ENCODE results near the gene VCL.
"Not testable (repeated sequence)": the region's sequence is repeated elsewhere in the genome, so short reads cannot be mapped to it uniquely, and the experiment has no call there.

Gene VCL

DNA sequence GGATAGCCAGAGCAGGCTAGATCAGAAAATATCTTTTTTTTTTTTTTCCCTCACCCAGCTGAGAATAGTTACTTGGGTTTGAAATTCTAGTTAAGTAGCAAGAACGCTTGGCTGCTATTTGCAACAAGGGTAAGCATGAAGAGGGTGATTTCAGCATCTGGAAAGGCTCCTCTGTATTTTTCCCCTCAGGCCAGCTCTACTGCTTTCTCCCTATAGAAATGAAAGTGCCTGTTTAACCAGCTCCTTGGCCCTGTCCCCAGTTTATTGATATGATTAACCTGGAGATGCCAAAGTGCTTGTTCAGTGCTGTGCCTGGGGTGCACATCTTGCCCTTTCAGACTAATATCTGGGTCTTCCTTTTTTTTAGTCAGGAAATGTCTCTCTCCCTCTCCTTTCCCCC lies 115.6 kb downstream of the VCL start:
- no peak for DNase-seq

GRCh38 chr10:74114041-74114448 lies 116.1 kb downstream of the VCL start:
- DNase-seq: no peak

DNA sequence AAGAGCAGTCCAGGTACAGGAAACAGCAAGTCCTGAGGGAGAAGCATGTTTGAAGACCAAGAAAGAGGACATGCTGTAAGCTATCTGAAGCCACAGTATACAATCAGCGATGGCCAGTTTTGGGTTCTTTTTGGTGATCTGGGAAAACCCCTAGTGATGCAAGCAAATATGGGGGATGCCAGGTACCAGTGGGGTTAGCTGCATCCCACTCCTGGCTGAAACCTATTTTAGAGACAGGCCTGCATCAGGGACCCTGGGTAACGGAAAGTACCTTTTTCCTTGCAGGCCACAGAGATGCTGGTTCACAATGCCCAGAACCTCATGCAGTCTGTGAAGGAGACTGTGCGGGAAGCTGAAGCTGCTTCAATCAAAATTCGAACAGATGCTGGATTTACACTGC lies 119.8 kb downstream of the VCL start:
- DNase-seq: no peak

- DNase-seq: no peak
These were observed 120.9 kb downstream of the VCL start for GRCh38 chr10:74118804-74119203.

GRCh38 chr10:74120911-74121310 lies 123.0 kb downstream of the VCL start:
- no peak for DNase-seq

DNA sequence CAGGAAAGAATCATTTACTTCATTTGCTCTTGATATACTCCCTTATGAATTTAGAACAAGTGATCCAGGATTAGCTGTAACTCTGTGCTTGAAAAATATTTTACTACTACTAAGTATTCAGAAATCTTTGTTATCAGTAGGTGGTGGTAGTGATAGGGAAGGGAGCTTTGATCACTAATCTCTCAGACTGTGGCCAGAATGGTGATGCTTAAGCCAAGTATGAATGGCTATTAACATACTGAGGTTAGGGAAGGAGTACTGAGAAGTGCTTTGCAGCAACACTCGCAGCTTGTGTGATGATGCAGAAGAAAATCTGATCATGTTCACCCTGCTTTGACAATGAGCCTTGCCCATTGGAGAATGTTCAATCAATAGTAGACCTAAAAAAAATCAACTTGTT lies 123.5 kb downstream of the VCL start:
- DNase-seq: no peak

DNA sequence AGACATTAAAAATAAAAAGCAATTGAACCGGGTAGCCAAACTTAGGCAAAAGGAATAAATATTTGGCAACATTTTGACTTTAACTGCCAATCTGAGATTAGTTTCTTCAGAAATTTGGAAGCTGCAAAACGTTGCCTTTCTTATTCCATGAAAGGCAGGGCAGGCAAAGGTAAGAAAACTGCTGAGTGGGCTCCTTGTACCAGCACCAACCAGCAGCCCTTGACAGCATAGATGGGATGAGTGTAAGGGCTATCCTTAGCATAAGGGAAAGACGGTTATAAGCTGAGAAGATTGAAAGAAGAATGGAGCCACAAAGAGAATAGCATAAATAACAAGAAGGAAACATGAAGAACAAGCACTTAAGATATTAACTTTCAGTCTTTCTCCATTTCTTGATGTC lies 124.1 kb downstream of the VCL start:
- no peak for DNase-seq

- DNase-seq: no peak
These were observed 125.2 kb downstream of the VCL start for GRCh38 chr10:74123081-74123480.

- DNase-seq: no peak
These were observed 136.3 kb downstream of the VCL start for GRCh38 chr10:74133923-74134820.

DNA sequence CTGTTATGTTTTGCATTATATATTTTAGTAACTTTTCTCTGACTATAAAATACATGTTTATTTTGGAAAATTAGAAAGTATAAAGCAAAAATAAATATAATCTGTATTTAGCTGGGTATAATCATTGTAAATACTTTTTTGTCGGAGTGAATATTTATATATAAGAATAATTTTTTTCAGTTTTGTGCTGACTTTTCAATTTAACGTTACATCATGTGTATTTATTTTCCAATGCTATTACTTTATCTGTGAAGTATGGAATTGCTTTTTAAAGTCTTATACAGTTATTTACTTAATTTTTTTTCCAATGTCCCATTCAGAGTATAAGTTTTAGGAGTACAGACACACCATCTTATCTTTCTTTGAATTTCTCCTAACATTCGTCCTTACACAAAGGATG lies 137.5 kb downstream of the VCL start:
- no peak for DNase-seq

DNA sequence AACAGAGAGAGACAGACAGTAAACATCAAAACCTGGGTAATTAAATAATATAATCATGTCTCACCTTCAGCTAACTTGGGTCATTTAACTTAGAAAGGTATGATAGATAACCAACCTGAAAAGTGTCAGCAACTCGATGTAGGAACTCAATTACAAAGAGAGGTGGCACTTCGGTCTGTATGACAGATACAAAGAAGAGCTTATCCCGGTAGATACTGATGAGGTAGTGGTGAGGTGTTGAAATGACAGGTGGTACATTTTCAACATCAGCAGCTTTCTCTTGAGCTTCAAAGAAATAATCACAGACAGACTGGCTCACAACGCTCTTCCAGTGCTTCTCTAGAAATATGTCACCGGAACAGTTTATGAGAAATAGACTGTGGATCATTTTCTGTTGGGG lies 140.1 kb downstream of the VCL start:
- no peak for DNase-seq

DNA sequence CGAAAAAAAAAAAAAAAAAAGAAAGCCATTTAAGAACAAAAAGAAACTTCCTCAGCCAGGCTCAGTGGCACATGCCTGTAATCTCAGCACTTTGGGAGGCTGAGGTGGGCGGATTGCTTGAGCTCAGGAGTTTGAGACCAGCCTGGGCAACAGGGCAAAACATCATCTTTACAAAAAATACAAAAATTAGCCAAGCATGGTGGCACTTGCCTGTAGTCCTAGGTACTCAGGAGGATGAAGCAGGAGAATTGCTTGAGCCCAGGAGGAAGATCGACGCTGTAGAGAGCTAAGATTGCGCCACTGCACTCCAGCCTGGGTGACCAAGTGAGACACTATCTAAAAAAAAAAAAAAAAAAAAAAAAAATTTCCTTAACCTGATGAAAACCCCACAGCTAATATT lies 140.7 kb downstream of the VCL start:
- DNase-seq: not testable (repeated sequence)

DNA sequence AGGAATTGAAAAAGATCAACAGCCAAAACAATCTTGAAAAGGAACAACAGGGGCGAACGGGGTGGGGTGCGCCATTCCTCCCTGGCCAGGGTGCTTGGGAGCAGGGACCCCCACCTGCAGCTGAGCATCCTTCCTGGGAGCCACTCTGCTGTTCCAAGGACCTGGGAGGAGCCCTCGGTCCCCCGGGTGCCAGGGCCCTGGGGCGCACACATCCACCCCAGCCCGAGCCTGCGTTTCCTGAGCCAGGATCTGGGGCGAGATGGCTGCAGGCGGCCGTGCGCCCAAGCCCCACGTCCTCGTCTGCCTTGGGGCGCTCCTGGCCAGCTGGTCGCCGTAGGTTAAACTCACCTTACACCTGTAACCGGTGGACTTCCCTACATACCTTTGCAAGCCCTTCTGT lies 142.1 kb downstream of the VCL start:
- DNase-seq: no peak

DNA sequence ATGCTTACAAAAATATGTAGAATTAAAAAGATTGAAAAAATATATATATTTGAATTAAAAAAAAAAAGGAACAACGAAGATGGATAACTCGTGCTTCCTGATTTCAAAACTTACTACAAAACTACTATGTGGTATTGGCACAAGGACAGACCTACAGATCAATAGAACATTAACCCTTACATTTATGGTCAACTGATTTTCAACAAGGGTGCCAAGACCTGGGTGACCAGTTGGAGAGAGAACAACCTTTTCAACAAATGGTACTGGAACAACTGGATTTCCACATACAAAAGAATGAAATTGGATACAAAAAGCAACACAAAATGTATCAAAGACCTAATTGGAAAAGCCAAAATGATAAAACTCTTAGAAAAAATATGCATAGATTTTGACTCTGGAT lies 142.6 kb downstream of the VCL start:
- DNase-seq: no peak

DNA sequence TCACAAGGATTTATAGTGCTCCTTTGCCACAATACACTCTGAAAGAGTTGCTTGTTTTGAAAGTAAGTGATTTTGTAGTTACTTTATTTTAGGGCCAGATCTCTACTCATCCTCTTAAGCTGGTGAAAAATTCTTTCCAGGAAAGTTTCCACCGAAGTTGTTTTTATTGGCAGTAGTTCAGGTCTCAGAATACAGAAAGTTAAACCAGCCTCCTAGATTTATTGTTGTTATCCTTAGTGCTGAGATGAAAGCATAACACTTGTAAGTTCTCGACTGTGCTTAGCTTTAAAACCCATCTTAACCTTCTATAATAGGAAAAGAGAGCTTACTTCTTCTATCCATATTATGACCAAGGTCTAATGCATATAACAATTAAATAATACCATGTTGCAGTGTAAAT lies 147.2 kb downstream of the VCL start:
- DNase-seq: peak; percentile 73

GRCh38 chr10:74146980-74147379 lies 149.1 kb downstream of the VCL start:
- not testable (repeated sequence) for DNase-seq

- peak; percentile 74 for DNase-seq
These were observed 152.5 kb downstream of the VCL start, which contains the start of gene AP3M1 for GRCh38 chr10:74150204-74150989. Gene AP3M1, minus strand, starts transcription at chr10:74150828. Its CDS starts 12,449 bp downstream, at chr10:74138379.

DNA sequence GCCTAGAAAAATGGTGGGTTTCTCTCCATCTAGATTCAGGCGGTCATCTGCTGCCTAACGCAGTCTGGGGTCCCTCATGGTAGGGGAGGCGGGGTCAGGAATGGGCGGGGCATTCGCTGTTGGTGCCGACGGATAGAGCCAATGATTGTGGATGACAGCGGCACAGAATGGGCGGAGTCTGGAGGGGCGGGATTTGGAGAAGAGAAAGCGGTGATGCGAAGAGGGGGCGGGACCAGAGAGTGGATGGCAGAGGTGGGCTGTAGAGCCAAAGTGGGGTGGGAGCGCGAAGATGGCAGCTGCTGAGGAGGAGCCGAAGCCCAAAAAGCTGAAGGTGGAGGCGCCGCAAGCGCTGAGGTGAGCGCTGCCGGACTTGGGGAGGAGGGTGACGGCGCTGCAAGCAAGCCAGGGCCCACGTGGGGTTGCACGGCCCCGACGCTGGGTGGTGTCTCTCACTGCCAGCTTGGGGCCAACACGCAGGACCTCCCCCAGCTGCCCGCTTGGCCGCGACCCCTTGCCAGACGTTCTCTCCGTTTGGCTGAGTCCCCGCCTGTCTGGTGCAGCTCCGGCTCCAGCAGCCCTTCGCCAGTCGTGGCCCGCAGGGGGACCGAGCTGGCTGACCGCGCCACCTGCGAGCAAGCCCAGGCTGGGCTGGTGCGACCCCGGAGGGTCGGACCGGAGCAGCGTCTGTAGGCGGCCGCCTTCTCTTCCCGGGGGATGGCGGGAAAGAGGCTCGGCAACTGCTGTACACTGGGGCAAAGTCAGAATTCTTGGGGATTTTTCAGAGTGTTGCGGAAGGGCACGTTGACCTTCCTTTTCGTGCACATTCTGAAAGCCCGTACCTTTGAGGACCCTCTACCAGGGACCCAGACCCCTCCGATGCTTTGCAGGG lies 153.3 kb downstream of the VCL start, which contains the start of gene ADK:
ADK (plus strand) TSS at position 232 of the 889 bp plus-strand sequence; CDS start at position 290, 58 bp downstream.
- DNase-seq: peak; percentile 99

- no peak for DNase-seq
These were observed 154.2 kb downstream of the VCL start for GRCh38 chr10:74151879-74152722.

DNA sequence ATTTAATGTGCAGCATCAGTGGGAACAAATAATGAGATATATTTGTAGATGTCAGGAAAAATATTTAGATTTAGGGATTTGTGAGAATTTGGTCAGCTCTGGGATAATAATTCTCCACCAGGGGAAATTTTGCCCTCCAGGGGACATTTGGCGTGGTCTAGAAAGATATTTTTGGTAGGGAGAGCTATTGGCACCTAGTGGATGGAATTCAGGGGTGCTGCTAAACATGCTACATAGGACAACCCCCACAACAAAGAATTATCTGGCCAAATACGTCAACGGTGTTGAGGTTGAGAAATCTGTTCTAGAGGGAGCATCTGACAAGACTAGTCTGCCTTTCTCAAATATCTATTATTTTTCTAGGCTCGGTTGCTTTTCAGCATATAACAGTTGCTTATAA lies 155.2 kb downstream of the VCL start:
- DNase-seq: peak; percentile 23

- no peak for DNase-seq
These were observed 155.8 kb downstream of the VCL start for GRCh38 chr10:74153676-74154075.

DNA sequence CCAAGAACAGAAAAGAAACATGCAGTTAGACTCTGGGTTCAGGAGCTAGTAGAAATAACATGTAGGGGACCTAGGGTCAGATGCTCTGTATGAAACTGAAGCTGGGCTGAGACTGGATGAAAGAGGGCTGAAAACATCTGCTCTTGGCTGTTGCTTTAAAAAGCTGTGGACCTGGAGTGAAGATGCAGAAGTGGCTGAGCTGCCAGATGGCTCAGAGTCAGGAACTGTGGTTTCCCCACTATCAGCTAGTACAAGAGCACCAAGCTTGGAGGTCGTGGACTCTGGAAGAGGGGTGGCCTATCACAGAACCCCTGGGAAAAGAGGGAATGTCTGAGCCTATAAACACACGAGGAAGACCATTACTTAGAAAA lies 159.0 kb downstream of the VCL start:
- DNase-seq: no peak

Data from kidney glomerular epithelial cell (primary cell).